Fibroblast of lung (primary cell): Measurements from ENCODE around the gene MSL2.

Experiments
- CTCF ChIP-seq, 2 donors: IDR thresholded peaks in 1 of 2; conservative IDR thresholded peaks in 1 of 2; 1 replicate in 1 of 2; 2 replicates in 1 of 2; pipeline ENCODE4 v1.5.1; 2011 to 2012; ENCODE audit warnings: low read length in 2 of 2, control low read depth in 1 of 2, inconsistent platforms in 1 of 2, low read depth in 1 of 2, mild to moderate bottlenecking in 1 of 2
- EZH2 ChIP-seq: IDR thresholded peaks from 2 replicates; pipeline ENCODE4 v1.5.1; 2012; ENCODE audit warnings: low read length, control low read depth, mild to moderate bottlenecking; ENCODE audit errors: missing control alignments

- TF ChIP-seq CTCF (conservative IDR thresholded peaks at IDR 0.05 in 1 of 2, IDR thresholded peaks at IDR 0.05 in 1 of 2; ENCODE audit: low read depth in 1 of 2, low read length in 2 of 2) (no peak), EZH2 (no peak)
Measured at GRCh38 chr3:136236109-136236508, 40.0 kb upstream of the MSL2 start.
